KMS-11 (cell line): Measurements from ENCODE around the gene ANTKMT.

ENCODE experiments used
- H2AFZ ChIP-seq: fragments of 200-600 bp; sonication (generic); 2 replicates; pipeline ENCODE4 v1.6.1; 2016; ENCODE audit warnings: antibody characterized with exemption, mixed run types, low read depth
- H3K27ac ChIP-seq: fragments of 200-600 bp; sonication (generic); 2 replicates; pipeline ENCODE4 v1.6.1; 2016; ENCODE audit warnings: mild to moderate bottlenecking, mixed run types
- H3K27me3 ChIP-seq: fragments of 200-600 bp; sonication (generic); 2 replicates; pipeline ENCODE4 v1.6.1; 2017; ENCODE audit warnings: mild to moderate bottlenecking, low read depth, mixed run types, moderate library complexity; ENCODE audit not compliant: insufficient read depth
- H3K36me3 ChIP-seq: fragments of 200-600 bp; sonication (generic); 2 replicates; pipeline ENCODE4 v1.6.1; 2017; ENCODE audit warnings: mild to moderate bottlenecking, mixed run types; ENCODE audit not compliant: insufficient read depth
- H3K4me1 ChIP-seq: fragments of 200-600 bp; sonication (generic); 2 replicates; pipeline ENCODE4 v1.6.1; 2016; ENCODE audit warnings: mild to moderate bottlenecking, low read depth, mixed run types; ENCODE audit not compliant: poor library complexity, severe bottlenecking
- H3K4me2 ChIP-seq: fragments of 200-600 bp; sonication (generic); 2 replicates; pipeline ENCODE4 v1.7.0; 2016; ENCODE audit warnings: mild to moderate bottlenecking, mixed run types
- H3K4me3 ChIP-seq: fragments of 200-600 bp; sonication (generic); IDR thresholded peaks from 2 replicates; pipeline ENCODE4 v1.6.1; 2017; ENCODE audit warnings: low read depth, low read length, mixed read lengths; ENCODE audit not compliant: insufficient read depth
- H3K79me2 ChIP-seq: fragments of 200-600 bp; sonication (generic); 2 replicates; pipeline ENCODE4 v1.6.1; 2016; ENCODE audit warnings: low read depth, mixed run types; ENCODE audit not compliant: insufficient read depth
- H3K9ac ChIP-seq: fragments of 200-600 bp; sonication (generic); 2 replicates; pipeline ENCODE4 v1.6.1; 2016; ENCODE audit warnings: mild to moderate bottlenecking, mixed run types
- H4K20me1 ChIP-seq: fragments of 200-600 bp; sonication (generic); 2 replicates; pipeline ENCODE4 v1.6.1; 2016; ENCODE audit warnings: mild to moderate bottlenecking, mixed run types; ENCODE audit not compliant: insufficient read depth
- TF ChIP-seq, protein P1 (sequence below): fragments of 200-600 bp; sonication (generic); conservative IDR thresholded peaks from 2 replicates; pipeline ENCODE4 v1.6.1; 2017; ENCODE audit warnings: low read depth, mild to moderate bottlenecking, antibody characterized with exemption, low read length, moderate library complexity, mixed read lengths

ANTKMT gene

DNA sequence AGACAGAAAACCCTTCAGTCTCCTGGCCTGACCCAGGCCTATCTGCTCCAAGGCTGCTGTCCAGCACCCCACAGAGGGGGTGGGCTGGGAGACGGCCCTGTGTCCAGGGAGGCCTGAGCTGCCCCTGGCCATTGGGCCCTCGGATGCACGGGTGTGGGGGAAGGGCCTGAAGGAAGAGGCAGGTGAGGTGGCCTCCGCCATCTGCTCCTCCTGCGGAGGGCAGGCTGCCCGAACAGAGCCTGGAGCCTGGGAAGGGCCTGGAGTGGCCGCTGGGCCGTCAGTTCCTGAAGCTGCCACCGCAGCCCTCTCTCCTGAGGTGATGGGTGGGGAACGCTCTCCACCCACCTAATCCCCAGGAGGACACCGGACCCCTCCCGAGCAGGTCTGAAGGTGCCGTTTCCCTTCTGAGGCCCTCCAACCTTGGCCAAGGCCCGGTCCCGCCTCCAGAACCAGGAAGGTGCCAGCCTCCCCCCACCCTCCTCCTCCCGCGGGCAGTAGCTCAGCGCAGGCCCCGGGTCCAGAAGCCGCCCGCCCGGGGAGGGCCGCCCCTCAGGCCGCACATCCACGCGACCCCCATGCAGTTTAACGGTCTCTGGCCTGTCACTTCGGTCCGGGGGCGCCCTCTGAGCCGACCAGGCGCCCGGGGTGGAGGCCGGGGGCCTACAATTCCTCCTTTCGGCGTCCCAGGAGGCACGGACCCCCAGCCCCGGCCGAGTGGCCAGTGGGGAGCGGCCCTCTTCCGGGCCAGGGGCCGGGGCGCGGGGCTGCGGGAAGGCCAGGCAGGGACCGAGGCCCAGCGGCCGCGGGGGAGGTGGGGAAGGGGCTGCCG lies 16.2 kb upstream of the ANTKMT start:
- H4K20me1 ChIP-seq, result no peaks in the 10 kb centered on the region

DNA sequence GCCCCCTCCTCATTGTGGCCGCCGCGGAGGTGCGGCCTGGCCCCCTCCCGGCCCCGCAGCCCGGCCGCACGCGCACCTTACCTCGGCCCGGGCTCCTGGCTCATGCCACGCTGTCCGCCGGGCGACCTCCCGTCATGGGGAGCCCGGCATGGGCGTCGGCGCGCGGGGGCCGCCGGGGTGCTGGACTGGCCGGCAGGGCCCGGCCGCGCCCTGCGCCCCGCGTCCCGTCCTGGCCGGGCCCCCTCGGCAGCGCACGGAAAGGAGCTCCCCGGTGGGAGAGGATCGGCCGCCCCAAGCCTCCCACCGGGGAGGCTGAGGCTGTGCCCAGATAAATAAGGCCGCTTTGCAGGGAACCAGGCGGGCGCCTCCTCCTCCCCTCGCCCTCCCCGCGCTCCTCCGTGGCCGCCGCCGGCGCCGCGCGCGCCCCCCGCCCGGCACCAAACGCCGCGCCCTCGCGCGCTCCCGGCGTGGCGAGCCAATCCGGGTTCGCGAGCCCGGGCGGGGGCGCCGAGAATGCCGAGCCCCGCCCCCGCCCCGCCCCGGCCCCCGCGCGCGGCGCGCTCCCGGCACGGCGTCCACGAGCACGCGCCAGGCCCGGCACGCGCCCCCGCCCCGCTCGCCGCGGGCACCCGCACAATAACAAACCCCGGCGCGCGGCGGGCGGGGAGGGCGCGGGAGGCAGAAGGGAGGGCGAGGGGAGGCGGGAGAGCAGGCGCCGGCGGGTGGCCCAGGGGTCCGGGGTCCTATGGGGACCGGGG lies 15.3 kb upstream of the ANTKMT start, which contains the start of gene FBXL16:
Gene FBXL16 (minus strand): TSS at position 371 of the 758 bp plus-strand sequence. CDS start 8,396 bp downstream, outside the sequence.
- Histone ChIP-seq H3K27ac (no peak within 1 kb of the TSS), H3K9ac (no peak within 1 kb of the TSS), H4K20me1 (no peaks in the 10 kb centered on the region), H3K4me3 (no peak within 1 kb of the TSS), H3K4me1 (peaks cover 6% of the 10 kb centered on the region), H3K36me3 (no peaks in the 10 kb centered on the region), H3K27me3 (peaks cover 88% of the 10 kb centered on the region), H3K4me2 (no peak within 1 kb of the TSS), H2AFZ (no peak within 1 kb of the TSS), H3K79me2 (no peaks in the 10 kb centered on the region)
- TF ChIP-seq, protein P1, sequence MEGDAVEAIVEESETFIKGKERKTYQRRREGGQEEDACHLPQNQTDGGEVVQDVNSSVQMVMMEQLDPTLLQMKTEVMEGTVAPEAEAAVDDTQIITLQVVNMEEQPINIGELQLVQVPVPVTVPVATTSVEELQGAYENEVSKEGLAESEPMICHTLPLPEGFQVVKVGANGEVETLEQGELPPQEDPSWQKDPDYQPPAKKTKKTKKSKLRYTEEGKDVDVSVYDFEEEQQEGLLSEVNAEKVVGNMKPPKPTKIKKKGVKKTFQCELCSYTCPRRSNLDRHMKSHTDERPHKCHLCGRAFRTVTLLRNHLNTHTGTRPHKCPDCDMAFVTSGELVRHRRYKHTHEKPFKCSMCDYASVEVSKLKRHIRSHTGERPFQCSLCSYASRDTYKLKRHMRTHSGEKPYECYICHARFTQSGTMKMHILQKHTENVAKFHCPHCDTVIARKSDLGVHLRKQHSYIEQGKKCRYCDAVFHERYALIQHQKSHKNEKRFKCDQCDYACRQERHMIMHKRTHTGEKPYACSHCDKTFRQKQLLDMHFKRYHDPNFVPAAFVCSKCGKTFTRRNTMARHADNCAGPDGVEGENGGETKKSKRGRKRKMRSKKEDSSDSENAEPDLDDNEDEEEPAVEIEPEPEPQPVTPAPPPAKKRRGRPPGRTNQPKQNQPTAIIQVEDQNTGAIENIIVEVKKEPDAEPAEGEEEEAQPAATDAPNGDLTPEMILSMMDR, result no peak

More for the DNA sequence above, 16.2 kb upstream of the ANTKMT start:
- Histone ChIP-seq H3K27ac (no peak overlapping the region), H3K4me2 (no peak overlapping the region), H3K27me3 (peaks cover 88% of the 10 kb centered on the region), H3K9ac (no peak overlapping the region), H2AFZ (no peak overlapping the region), H3K36me3 (no peaks in the 10 kb centered on the region), H3K4me3 (no peak overlapping the region), H3K79me2 (no peaks in the 10 kb centered on the region), H3K4me1 (peaks cover 2% of the 10 kb centered on the region)
- TF ChIP-seq, protein P1, result no peak

DNA sequence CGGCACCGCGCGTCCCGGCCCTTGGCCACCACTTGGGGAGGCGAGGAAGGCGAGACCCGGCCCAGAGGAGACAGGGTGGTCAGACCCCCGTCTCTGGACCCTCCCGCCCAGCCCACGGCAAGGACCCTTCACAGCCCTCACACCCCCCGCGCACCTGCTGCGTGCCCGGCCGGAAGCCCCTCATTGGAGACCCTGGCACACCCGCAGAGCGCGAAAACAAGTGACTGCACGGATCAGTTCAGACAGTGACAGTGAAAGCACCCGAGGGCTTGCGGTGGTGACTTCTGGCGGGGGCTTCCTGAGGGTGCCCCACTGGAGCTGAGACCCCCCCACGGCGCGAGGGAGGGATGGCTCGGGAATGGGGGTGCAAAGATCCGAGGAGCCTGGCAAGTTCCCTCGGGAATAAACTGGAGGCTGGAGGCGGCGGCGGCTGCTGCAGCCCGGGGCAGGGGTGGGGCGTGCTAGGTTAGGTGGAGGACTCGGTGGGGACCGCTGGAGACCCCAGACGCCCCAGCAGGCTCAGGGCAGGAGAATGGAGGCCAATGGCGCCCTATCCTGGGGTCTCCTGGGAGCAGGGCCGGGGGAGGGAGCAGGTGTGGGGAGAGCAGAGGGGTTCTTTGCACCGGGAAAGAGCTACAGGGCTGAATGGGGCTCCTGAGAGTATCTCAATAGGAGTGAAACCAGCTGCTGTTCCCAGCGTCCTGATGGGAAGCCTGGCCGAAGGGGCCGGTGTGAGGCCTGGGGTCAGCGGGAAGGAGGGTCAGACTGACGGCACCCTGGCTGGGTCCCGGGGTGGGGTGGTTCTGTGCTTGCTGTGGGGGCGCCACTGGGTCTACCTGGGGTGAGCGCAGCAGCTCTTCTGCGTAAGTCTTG lies 14.5 kb upstream of the ANTKMT start:
- H3K27me3 ChIP-seq, result peaks cover 88% of the 10 kb centered on the region
- TF ChIP-seq, protein P1, result no peak
- H2AFZ ChIP-seq, result no peak overlapping the region
- H3K36me3 ChIP-seq, result no peaks in the 10 kb centered on the region
- no peak overlapping the region for H3K4me2 ChIP-seq
- peaks cover 14% of the 10 kb centered on the region for H3K4me1 ChIP-seq
- H3K79me2 ChIP-seq, result no peaks in the 10 kb centered on the region
- H3K27ac ChIP-seq, result no peak overlapping the region
- no peak overlapping the region for H3K9ac ChIP-seq
- H4K20me1 ChIP-seq, result no peaks in the 10 kb centered on the region
- no peak overlapping the region for H3K4me3 ChIP-seq

DNA sequence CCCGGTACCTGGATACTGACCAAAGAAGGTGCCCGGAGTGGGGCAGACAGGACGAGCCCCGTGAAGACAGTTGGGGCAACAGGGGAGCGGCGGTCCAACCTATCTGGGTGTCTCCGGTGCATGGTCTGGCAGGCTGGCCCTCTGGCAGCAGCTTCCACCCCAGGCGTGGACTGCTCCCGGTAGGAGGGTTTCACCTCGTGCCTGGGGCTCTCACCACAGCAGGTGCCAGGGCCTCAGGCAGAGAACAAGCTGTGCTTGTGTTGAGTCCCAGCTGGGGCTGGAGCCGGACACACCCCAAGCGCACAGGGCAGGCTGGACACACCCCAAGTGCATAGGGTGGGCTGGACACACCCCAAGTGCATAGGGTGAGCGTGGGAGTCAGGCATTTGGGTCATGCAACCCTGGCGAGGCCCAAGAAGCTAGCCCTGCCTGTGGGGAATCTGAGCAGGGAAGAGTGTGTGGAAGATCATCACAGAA lies 13.8 kb upstream of the ANTKMT start:
- no peak overlapping the region for H3K27ac ChIP-seq
- H3K4me1 ChIP-seq, result peaks cover 21% of the 10 kb centered on the region
- TF ChIP-seq, protein P1, result no peak
- H2AFZ ChIP-seq, result no peak overlapping the region
- H3K4me3 ChIP-seq, result no peak overlapping the region
- no peaks in the 10 kb centered on the region for H4K20me1 ChIP-seq
- no peaks in the 10 kb centered on the region for H3K79me2 ChIP-seq
- peaks cover 88% of the 10 kb centered on the region for H3K27me3 ChIP-seq
- no peak overlapping the region for H3K9ac ChIP-seq
- H3K36me3 ChIP-seq, result no peaks in the 10 kb centered on the region
- no peak overlapping the region for H3K4me2 ChIP-seq
